ENCODE measurements around the gene RASSF1.
"Not testable (repeated sequence)": the region's sequence is repeated elsewhere in the genome, so short reads cannot be mapped to it uniquely, and the experiment has no call there.

The RASSF1 gene

GRCh38 chr3:50317300-50317699 lies 23.3 kb downstream of the RASSF1 start:
- TF ChIP-seq CTCF (IDR thresholded peaks at IDR 0.05; ENCODE audit: control insufficient read depth, insufficient read depth, low read depth, low read length, missing control alignments) = no peak
- no peak overlapping the region for H3K4me3 ChIP-seq (ENCODE audit: control insufficient read depth, low read depth, low read length)
- no peak for DNase-seq (ENCODE audit: low read depth)

GRCh38 chr3:50316657-50317242 lies 23.9 kb downstream of the RASSF1 start:
- TF ChIP-seq CTCF (IDR thresholded peaks at IDR 0.05; ENCODE audit: control insufficient read depth, insufficient read depth, low read depth, low read length, missing control alignments) = no peak
- no peak for DNase-seq (ENCODE audit: low read depth)
- no peak overlapping the region for H3K4me3 ChIP-seq (ENCODE audit: control insufficient read depth, low read depth, low read length)

GRCh38 chr3:50314816-50315215 lies 25.8 kb downstream of the RASSF1 start:
- no peak for DNase-seq (ENCODE audit: low read depth)
- no peak overlapping the region for H3K4me3 ChIP-seq (ENCODE audit: control insufficient read depth, low read depth, low read length)
- no peak for TF ChIP-seq CTCF (IDR thresholded peaks at IDR 0.05; ENCODE audit: control insufficient read depth, insufficient read depth, low read depth, low read length, missing control alignments)

- H3K4me3 ChIP-seq (ENCODE audit: control insufficient read depth, low read depth, low read length) = no peak overlapping the region
- DNase-seq (ENCODE audit: low read depth) = no peak
- no peak for TF ChIP-seq CTCF (IDR thresholded peaks at IDR 0.05; ENCODE audit: control insufficient read depth, insufficient read depth, low read depth, low read length, missing control alignments)
Observed at GRCh38 chr3:50314342-50314741, 26.3 kb downstream of the RASSF1 start.

- DNase-seq (ENCODE audit: low read depth); H3K4me3 ChIP-seq (ENCODE audit: control insufficient read depth, low read depth, low read length): not testable (repeated sequence)
Observed at GRCh38 chr3:50312041-50312440, 28.6 kb downstream of the RASSF1 start.

GRCh38 chr3:50304601-50305000 lies 36.0 kb downstream of the RASSF1 start:
- no peak for TF ChIP-seq CTCF (IDR thresholded peaks at IDR 0.05; ENCODE audit: control insufficient read depth, insufficient read depth, low read depth, low read length, missing control alignments)
- DNase-seq (ENCODE audit: low read depth) = no peak
- no peak overlapping the region for H3K4me3 ChIP-seq (ENCODE audit: control insufficient read depth, low read depth, low read length)

GRCh38 chr3:50303013-50303815 lies 37.4 kb downstream of the RASSF1 start, which contains the start of gene HYAL1:
HYAL1 (minus strand) TSS chr3:50303574; CDS start chr3:50302956, 618 bp downstream.
- no peak for TF ChIP-seq CTCF (IDR thresholded peaks at IDR 0.05; ENCODE audit: control insufficient read depth, insufficient read depth, low read depth, low read length, missing control alignments)

More at GRCh38 chr3:50303013-50303815, 37.4 kb downstream of the RASSF1 start, which contains the start of gene HYAL1:
- DNase-seq (ENCODE audit: low read depth) = no peak
- no peak within 1 kb of the TSS for H3K4me3 ChIP-seq (ENCODE audit: control insufficient read depth, low read depth, low read length)
